IMR-90 (cell line): ENCODE measurements around the gene PRSS50. TPM values are rescaled to one million over a fixed set of nuclear protein-coding genes. Genes with fewer than 3 reads are reported as not detected.

Experiments
- ATAC-seq: fragments of 200-7000 bp; cut with Tn5 transposase; 2 replicates; pipeline ENCODE4 v1.9.1; 2020; ENCODE audit warnings: low read depth, mild to moderate bottlenecking, moderate library complexity
- BruUV-seq: library from RNA; stranded (reverse); fragments of 400-500 nt; replicated peaks from 2 replicates; lab custom pipeline; 2021; lab: Mats Ljungman, UMichigan
- CTCF ChIA-PET: fragments of 300-600 bp; formaldehyde crosslinking; extraction: SDS; loops from one replicate; lab custom pipeline; 2021; ENCODE audit warnings: antibody characterized with exemption; lab: Yijun Ruan, JAX
- POLR2A ChIA-PET: fragments of 300-600 bp; sonication (Branson Sonifier 250); formaldehyde crosslinking; loops from one replicate; lab custom pipeline; 2022; ENCODE audit warnings: antibody characterized with exemption; ENCODE audit not compliant: unreplicated experiment; lab: Charles Lee
- DNase-seq: peaks from one replicate; pipeline ENCODE4 v3.0.0; 2013
- H2AFZ ChIP-seq: replicated peaks from 2 replicates; pipeline ENCODE3; 2013; ENCODE audit warnings: low read length, mild to moderate bottlenecking; ENCODE audit not compliant: poor library complexity
- H2AK5ac ChIP-seq: 2 replicates; pipeline ENCODE4 v1.6.1; 2013; ENCODE audit warnings: low read depth, low read length, inconsistent platforms
- H2AK9ac ChIP-seq: replicated peaks from 2 replicates; pipeline ENCODE3; 2013; ENCODE audit warnings: mild to moderate bottlenecking, low read depth, low read length, moderate library complexity; ENCODE audit not compliant: poor library complexity
- H2BK120ac ChIP-seq: 2 replicates; pipeline ENCODE4 v1.6.1; 2013; ENCODE audit warnings: low read depth, low read length, inconsistent platforms
- H2BK15ac ChIP-seq: 3 replicates; pipeline ENCODE4 v1.6.1; 2013; ENCODE audit warnings: low read depth, low read length, inconsistent platforms
- H2BK20ac ChIP-seq: 2 replicates; pipeline ENCODE4 v1.6.1; 2013; ENCODE audit warnings: low read depth, mild to moderate bottlenecking, inconsistent platforms, low read length, moderate library complexity
- H2BK5ac ChIP-seq: 2 replicates; pipeline ENCODE4 v1.6.1; 2013; ENCODE audit warnings: mild to moderate bottlenecking, low read depth, low read length, inconsistent platforms; ENCODE audit not compliant: poor library complexity, severe bottlenecking
- H3K14ac ChIP-seq: replicated peaks from 2 replicates; pipeline ENCODE4 v1.6.1; 2013; ENCODE audit warnings: low read depth, low read length, inconsistent platforms
- H3K18ac ChIP-seq: 2 replicates; pipeline ENCODE4 v1.6.1; 2013; ENCODE audit warnings: low read depth, low read length, control low read depth
- H3K23ac ChIP-seq: 2 replicates; pipeline ENCODE4 v1.6.1; 2013; ENCODE audit warnings: low read depth, low read length, inconsistent platforms
- H3K27ac ChIP-seq: 2 replicates; pipeline ENCODE4 v1.5.1; 2013; ENCODE audit warnings: mild to moderate bottlenecking, control low read depth, low read length; ENCODE audit not compliant: insufficient read depth
- H3K27me3 ChIP-seq: 2 replicates; pipeline ENCODE4 v1.6.1; 2013; ENCODE audit warnings: low read length; ENCODE audit not compliant: control insufficient read depth, insufficient read depth
- H3K36me3 ChIP-seq: 2 replicates; pipeline ENCODE4 v1.6.1; 2013; ENCODE audit warnings: low read length, mixed read lengths; ENCODE audit not compliant: control insufficient read depth, insufficient read depth
- H3K4ac ChIP-seq: 2 replicates; pipeline ENCODE4 v1.6.1; 2013; ENCODE audit warnings: low read depth, low read length, inconsistent platforms
- H3K4me1 ChIP-seq: 2 replicates; pipeline ENCODE4 v1.6.1; 2013; ENCODE audit warnings: low read length, mixed read lengths; ENCODE audit not compliant: control insufficient read depth, insufficient read depth
- H3K4me2 ChIP-seq: 2 replicates; pipeline ENCODE4 v1.6.1; 2013; ENCODE audit warnings: low read depth, mild to moderate bottlenecking, control low read depth, low read length, moderate library complexity
- H3K4me3 ChIP-seq: 2 replicates; pipeline ENCODE4 v1.5.1; 2013; ENCODE audit warnings: low read depth, mild to moderate bottlenecking, control low read depth, low read length, moderate library complexity; ENCODE audit not compliant: insufficient read depth
- H3K56ac ChIP-seq: 2 replicates; pipeline ENCODE4 v1.6.1; 2013; ENCODE audit warnings: low read length, inconsistent platforms; ENCODE audit not compliant: insufficient read depth; ENCODE audit errors: extremely low read depth
- H3K79me1 ChIP-seq, 2 experiments: 2 replicates each; pipeline ENCODE4 v1.6.1; 2013; ENCODE audit warnings: low read length in 2 of 2, inconsistent platforms in 1 of 2, low read depth in 1 of 2
- H3K9ac ChIP-seq: 2 replicates; pipeline ENCODE4 v1.6.1; 2013; ENCODE audit warnings: low read depth, low read length, control low read depth
- H3K9me1 ChIP-seq: 2 replicates; pipeline ENCODE4 v1.6.1; 2013; ENCODE audit warnings: low read length, inconsistent platforms; ENCODE audit not compliant: insufficient read depth
- H3K9me3 ChIP-seq: 2 replicates; pipeline ENCODE4 v1.6.1; 2013; ENCODE audit warnings: low read length; ENCODE audit not compliant: control insufficient read depth, insufficient read depth
- H4K20me1 ChIP-seq: 2 replicates; pipeline ENCODE4 v1.6.1; 2013; ENCODE audit warnings: low read length, inconsistent platforms; ENCODE audit not compliant: insufficient read depth
- H4K5ac ChIP-seq: 2 replicates; pipeline ENCODE4 v1.6.1; 2013; ENCODE audit warnings: mild to moderate bottlenecking, low read depth, low read length, control low read depth
- H4K8ac ChIP-seq, 2 experiments: 2 replicates each; pipeline ENCODE4 v1.6.1; 2013; ENCODE audit warnings: low read depth in 2 of 2, low read length in 2 of 2, control low read depth in 1 of 2, inconsistent platforms in 1 of 2
- H4K91ac ChIP-seq: 2 replicates; pipeline ENCODE4 v1.6.1; 2013; ENCODE audit warnings: low read depth, low read length, inconsistent platforms; ENCODE audit not compliant: insufficient read depth
- BHLHE40 ChIP-seq: fragments of 150-350 bp; IDR thresholded peaks from 2 replicates; pipeline ENCODE4 v1.6.1; 2016; ENCODE audit warnings: mild to moderate bottlenecking, low read depth, low read length
- CEBPB ChIP-seq: IDR thresholded peaks from 2 replicates; pipeline ENCODE4 v1.6.1; 2012; ENCODE audit warnings: low read depth, low read length, improper control_type of control experiment
- CHD1 ChIP-seq: IDR thresholded peaks from 2 replicates; pipeline ENCODE4 v1.6.1; 2012; ENCODE audit warnings: low read depth, low read length, improper control_type of control experiment
- CTCF ChIP-seq: conservative IDR thresholded peaks from 2 replicates; pipeline ENCODE4 v1.5.1; 2012; ENCODE audit warnings: mild to moderate bottlenecking, low read depth, low read length, improper control_type of control experiment
- FOS ChIP-seq: fragments of 150-350 bp; IDR thresholded peaks from 2 replicates; pipeline ENCODE4 v1.6.1; 2016; ENCODE audit warnings: low read depth, low read length
- MAFK ChIP-seq: IDR thresholded peaks from 2 replicates; pipeline ENCODE4 v1.6.1; 2012; ENCODE audit warnings: low read depth, low read length, improper control_type of control experiment
- MAZ ChIP-seq: IDR thresholded peaks from 2 replicates; pipeline ENCODE4 v1.6.1; 2012; ENCODE audit warnings: low read depth, mild to moderate bottlenecking, low read length, improper control_type of control experiment, moderate library complexity, borderline replicate concordance
- MXI1 ChIP-seq: IDR thresholded peaks from 2 replicates; pipeline ENCODE4 v1.6.1; 2012; ENCODE audit warnings: low read depth, mild to moderate bottlenecking, low read length, moderate library complexity, borderline replicate concordance
- NFE2L2 ChIP-seq: fragments of 150-350 bp; IDR thresholded peaks from 2 replicates; pipeline ENCODE4 v1.6.1; 2016; ENCODE audit warnings: low read depth, mild to moderate bottlenecking, low read length
- POLR2A ChIP-seq: IDR thresholded peaks from 2 replicates; pipeline ENCODE4 v1.6.1; 2012; ENCODE audit warnings: mild to moderate bottlenecking, low read depth, low read length
- RAD21 ChIP-seq: IDR thresholded peaks from 2 replicates; pipeline ENCODE4 v1.6.1; 2012; ENCODE audit warnings: low read length, improper control_type of control experiment
- RCOR1 ChIP-seq: IDR thresholded peaks from 2 replicates; pipeline ENCODE4 v1.6.1; 2012; ENCODE audit warnings: mild to moderate bottlenecking, low read length, improper control_type of control experiment; ENCODE audit not compliant: insufficient replicate concordance
- RFX5 ChIP-seq: IDR thresholded peaks from 2 replicates; pipeline ENCODE4 v1.8.0; 2012; ENCODE audit warnings: low read depth, mild to moderate bottlenecking, low read length, moderate library complexity
- SMC3 ChIP-seq: fragments of 150-350 bp; IDR thresholded peaks from 2 replicates; pipeline ENCODE4 v1.6.1; 2016; ENCODE audit warnings: low read depth, mild to moderate bottlenecking, antibody characterized with exemption, low read length, moderate library complexity
- USF2 ChIP-seq: fragments of 150-350 bp; IDR thresholded peaks from 2 replicates; pipeline ENCODE4 v1.6.1; 2017; ENCODE audit warnings: mild to moderate bottlenecking, antibody characterized with exemption, low read length, low read depth
- WGBS, 2 experiments: methylation state at CpG; one replicate each; pipeline versions ENCODE4 v1.1.5 to v1.1.7; 2013; ENCODE audit warnings: missing lambda C conversion rate in 2 of 2; ENCODE audit not compliant: insufficient read length in 1 of 2; ENCODE audit errors: extremely low coverage in 2 of 2; 5-methylcytosine and 5-hydroxymethylcytosine counted together
- dilution Hi-C: fragments of 300-500 bp; cut with HindIII; formaldehyde crosslinking; loops from one replicate; pipeline ENCODE4 v1.14.3; 2018; ENCODE audit warnings: low sequenced_read_pairs; ENCODE audit not compliant: unreplicated experiment
- in situ Hi-C: fragments of 300-500 bp; cut with MboI; formaldehyde crosslinking; loops from 3 replicates; pipeline ENCODE4 v1.14.3; 2019; ENCODE audit warnings: low sequenced_read_pairs, inconsistent platforms, mixed read lengths
- intact Hi-C: fragments of 100-400 bp; cut with micrococcal nuclease; formaldehyde crosslinking; loops from 2 replicates; pipeline ENCODE4 v1.10.0; 2022
- polyA plus RNA-seq, 3 experiments: library from polyadenylated mRNA; depleted of rRNA; stranded (reverse); fragments of >200 nt; gene quantifications; 2 replicates each; pipeline ENCODE4 v1.2.3, GENCODE V29; 2012; ENCODE audit warnings: low replicate concordance in 1 of 3
- total RNA-seq: library from RNA; depleted of rRNA; stranded (reverse); fragments of >200 nt; gene quantifications from 2 replicates; pipeline ENCODE4 v1.2.3, GENCODE V29; 2012
- TF ChIP-seq, protein P1 (sequence below): fragments of 150-350 bp; IDR thresholded peaks from 2 replicates; pipeline ENCODE4 v1.6.1; 2016; ENCODE audit warnings: low read depth, mild to moderate bottlenecking, low read length, moderate library complexity, borderline replicate concordance

Gene PRSS50
- total and polyA plus RNA-seq, 2 of the 4 experiments (the other 2 are of a cell fraction) = not detected

DNA sequence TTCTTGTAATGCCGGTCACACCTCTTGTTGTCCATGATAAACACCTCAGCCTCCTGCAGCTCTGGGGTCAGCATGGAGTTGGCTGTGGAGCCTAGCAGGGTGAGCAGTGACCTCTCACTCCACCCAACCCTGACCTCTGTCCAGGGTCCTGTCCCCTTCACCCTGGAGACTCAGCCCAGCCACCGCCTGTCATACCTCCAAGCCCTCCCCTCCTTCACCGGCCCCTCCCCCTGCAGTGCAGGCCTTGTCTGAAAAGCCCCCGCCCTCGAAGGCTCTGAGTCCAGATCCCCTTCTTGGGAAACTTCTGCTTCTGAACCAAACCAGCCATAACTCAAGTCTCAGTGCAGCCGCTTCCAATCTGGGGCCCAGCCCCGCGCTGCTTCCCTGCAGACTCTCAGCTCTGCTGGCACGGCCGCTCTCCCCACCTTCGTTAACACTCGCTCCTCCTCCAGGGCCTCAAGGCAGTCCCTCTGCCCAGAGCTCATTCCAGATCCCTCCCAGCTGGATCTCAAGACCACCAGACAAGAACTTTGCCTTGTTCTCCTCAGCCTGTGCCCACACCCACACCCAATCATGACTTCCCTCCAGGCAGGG lies 25.4 kb upstream of the PRSS50 start:
- no peak overlapping the region for H2AK9ac ChIP-seq
- WGBS, 2 experiments = 41% methylated on average over 5 of the region's 12 CpGs; no CpG with 5 or more reads in 1 of the 2 experiments
- H2BK15ac ChIP-seq = no peak overlapping the region
- in situ Hi-C loops = no loop called here
- H3K4ac ChIP-seq = no peak overlapping the region
- DNase-seq = no peak
- H3K9me1 ChIP-seq = no peaks in the 10 kb centered on the region
- H3K9me3 ChIP-seq = no peaks in the 10 kb centered on the region
- TF ChIP-seq CHD1 (no peak), MAFK (no peak), BHLHE40 (no peak), CEBPB (no peak), MXI1 (no peak), FOS (no peak), RFX5 (no peak), NFE2L2 (no peak), RAD21 (no peak), SMC3 (no peak), MAZ (no peak), POLR2A (no peak), RCOR1 (no peak), CTCF (no peak), USF2 (no peak)
- TF ChIP-seq, protein P1, sequence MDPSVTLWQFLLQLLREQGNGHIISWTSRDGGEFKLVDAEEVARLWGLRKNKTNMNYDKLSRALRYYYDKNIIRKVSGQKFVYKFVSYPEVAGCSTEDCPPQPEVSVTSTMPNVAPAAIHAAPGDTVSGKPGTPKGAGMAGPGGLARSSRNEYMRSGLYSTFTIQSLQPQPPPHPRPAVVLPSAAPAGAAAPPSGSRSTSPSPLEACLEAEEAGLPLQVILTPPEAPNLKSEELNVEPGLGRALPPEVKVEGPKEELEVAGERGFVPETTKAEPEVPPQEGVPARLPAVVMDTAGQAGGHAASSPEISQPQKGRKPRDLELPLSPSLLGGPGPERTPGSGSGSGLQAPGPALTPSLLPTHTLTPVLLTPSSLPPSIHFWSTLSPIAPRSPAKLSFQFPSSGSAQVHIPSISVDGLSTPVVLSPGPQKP = no peak
- no peaks in the 10 kb centered on the region for H3K4me1 ChIP-seq
- no peaks in the 10 kb centered on the region for H3K79me1 ChIP-seq
- ChIA-PET CTCF (no interaction called here), POLR2A (no interaction called here)
- no peak overlapping the region for H3K18ac ChIP-seq
- no TSS peak for BruUV-seq
- intact Hi-C loops = no loop called here
- H2AFZ ChIP-seq = no peak overlapping the region
- H3K9ac ChIP-seq = no peak overlapping the region
- H3K36me3 ChIP-seq = no peaks in the 10 kb centered on the region
- H3K14ac ChIP-seq = no peak overlapping the region
- H4K91ac ChIP-seq = no peak overlapping the region
- dilution Hi-C loops = no loop called here
- no peak overlapping the region for H3K56ac ChIP-seq
- H2BK120ac ChIP-seq = no peak overlapping the region
- no peak for ATAC-seq
- H2BK5ac ChIP-seq = no peak overlapping the region
- no peak overlapping the region for H3K27ac ChIP-seq
- H4K8ac ChIP-seq = no peak overlapping the region
- H3K4me3 ChIP-seq = no peak overlapping the region
- no peak overlapping the region for H3K4me2 ChIP-seq
- H3K27me3 ChIP-seq = peaks cover 24% of the 10 kb centered on the region
- no peak overlapping the region for H3K23ac ChIP-seq
- no peaks in the 10 kb centered on the region for H4K20me1 ChIP-seq
- H4K5ac ChIP-seq = no peak overlapping the region
- no peak overlapping the region for H2AK5ac ChIP-seq
- no peak overlapping the region for H2BK20ac ChIP-seq
